ENCODE results near the gene BPGM. TPM values are rescaled to one million over a fixed set of nuclear protein-coding genes. Genes with fewer than 3 reads are reported as not detected.

Gene BPGM
- polyA plus RNA-seq, 1 experiment = 43.1 TPM

- no peak overlapping the region for H3K27ac ChIP-seq (ENCODE audit: low read depth, low read length)
- POLR2A ChIA-PET = no interaction called here
- H3K4me3 ChIP-seq (ENCODE audit: low read depth, low read length) = no peak overlapping the region
- no peaks in the 10 kb centered on the region for H3K9me3 ChIP-seq (ENCODE audit: control insufficient read depth, insufficient read depth, low read length)
- no peaks in the 10 kb centered on the region for H3K27me3 ChIP-seq (ENCODE audit: control insufficient read depth, insufficient read depth, low read length)
- CTCF ChIA-PET = interaction anchor here (0.7 to 1.2 kb wide), 3 partner anchors 17 to 165 kb away, joined by 3 read pairs; no protein-coding TSS in a partner anchor
- no peak for DNase-seq (ENCODE audit: low read depth, low spot score)
- no peak for TF ChIP-seq CTCF (IDR thresholded peaks at IDR 0.05; ENCODE audit: low read depth, low read length)
Measured at GRCh38 chr7:134718211-134718875, 71.7 kb downstream of the BPGM start.

- H3K27ac ChIP-seq (ENCODE audit: low read depth, low read length) = no peak overlapping the region
- TF ChIP-seq CTCF (IDR thresholded peaks at IDR 0.05; ENCODE audit: low read depth, low read length) = no peak
- H3K9me3 ChIP-seq (ENCODE audit: control insufficient read depth, insufficient read depth, low read length) = no peaks in the 10 kb centered on the region
- no peak overlapping the region for H3K4me3 ChIP-seq (ENCODE audit: low read depth, low read length)
- ChIA-PET POLR2A (no interaction called here), CTCF (interaction anchor here (0.7 to 1.6 kb wide), 7 partner anchors 9 to 66 kb away, joined by 3 to 5 read pairs (median 3); no protein-coding TSS in a partner anchor)
- H3K27me3 ChIP-seq (ENCODE audit: control insufficient read depth, insufficient read depth, low read length) = no peaks in the 10 kb centered on the region
- DNase-seq (ENCODE audit: low read depth, low spot score) = no peak
Measured at GRCh38 chr7:134720091-134720935, 73.7 kb downstream of the BPGM start.

GRCh38 chr7:134721171-134721570, 74.5 kb downstream of the BPGM start:
- Histone ChIP-seq H3K27ac (ENCODE audit: low read depth, low read length) (no peak overlapping the region), H3K27me3 (ENCODE audit: control insufficient read depth, insufficient read depth, low read length) (no peaks in the 10 kb centered on the region), H3K4me3 (ENCODE audit: low read depth, low read length) (no peak overlapping the region), H3K9me3 (ENCODE audit: control insufficient read depth, insufficient read depth, low read length) (no peaks in the 10 kb centered on the region)
- CTCF ChIA-PET = interaction anchor here (0.9 to 1.6 kb wide), 2 partner anchors 10 to 20 kb away, joined by 3 to 5 read pairs; no protein-coding TSS in a partner anchor
- no peak for DNase-seq (ENCODE audit: low read depth, low spot score)
- TF ChIP-seq CTCF (IDR thresholded peaks at IDR 0.05; ENCODE audit: low read depth, low read length) = no peak
- POLR2A ChIA-PET = no interaction called here

- no peak overlapping the region for H3K4me3 ChIP-seq (ENCODE audit: low read depth, low read length)
- no peak overlapping the region for H3K27ac ChIP-seq (ENCODE audit: low read depth, low read length)
- ChIA-PET CTCF (interaction anchor here (0.7 to 1.6 kb wide), 4 partner anchors 22 to 42 kb away, joined by 3 to 5 read pairs (median 4); no protein-coding TSS in a partner anchor), POLR2A (no interaction called here)
- no peak for DNase-seq (ENCODE audit: low read depth, low spot score)
- no peak for TF ChIP-seq CTCF (IDR thresholded peaks at IDR 0.05; ENCODE audit: low read depth, low read length)
- no peaks in the 10 kb centered on the region for H3K27me3 ChIP-seq (ENCODE audit: control insufficient read depth, insufficient read depth, low read length)
- H3K9me3 ChIP-seq (ENCODE audit: control insufficient read depth, insufficient read depth, low read length) = no peaks in the 10 kb centered on the region
Measured at GRCh38 chr7:134722786-134723322, 76.2 kb downstream of the BPGM start.

Data from AG04450 (cell line).